CMK (cell line): Measurements from ENCODE around the gene PARVG.

Experiments used
- DNase-seq: peaks from one replicate; pipeline ENCODE4 v3.0.0-alpha.2; 2010; ENCODE audit warnings: low read depth

The PARVG gene

DNA sequence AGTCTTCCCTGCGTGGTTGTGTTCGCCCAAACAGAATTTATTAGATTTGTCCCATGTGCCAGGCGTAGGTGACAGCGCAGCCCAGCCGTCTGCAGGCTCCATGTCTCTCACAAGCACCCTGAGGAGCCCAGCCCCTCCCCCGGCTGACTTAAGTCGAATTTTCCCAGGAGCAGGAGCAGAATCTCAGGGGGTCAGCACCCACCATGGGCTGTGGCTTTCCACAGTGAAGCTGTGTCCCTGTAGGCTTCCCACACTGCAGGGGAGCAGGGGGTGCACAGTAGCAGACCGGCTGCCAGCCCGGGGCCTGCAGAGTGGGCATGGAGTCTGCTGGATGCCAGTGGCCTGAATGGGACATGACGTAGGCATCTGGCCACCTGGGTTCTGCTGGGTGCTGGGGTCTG is 16.0 kb downstream of the PARVG start:
- DNase-seq: no peak

DNA sequence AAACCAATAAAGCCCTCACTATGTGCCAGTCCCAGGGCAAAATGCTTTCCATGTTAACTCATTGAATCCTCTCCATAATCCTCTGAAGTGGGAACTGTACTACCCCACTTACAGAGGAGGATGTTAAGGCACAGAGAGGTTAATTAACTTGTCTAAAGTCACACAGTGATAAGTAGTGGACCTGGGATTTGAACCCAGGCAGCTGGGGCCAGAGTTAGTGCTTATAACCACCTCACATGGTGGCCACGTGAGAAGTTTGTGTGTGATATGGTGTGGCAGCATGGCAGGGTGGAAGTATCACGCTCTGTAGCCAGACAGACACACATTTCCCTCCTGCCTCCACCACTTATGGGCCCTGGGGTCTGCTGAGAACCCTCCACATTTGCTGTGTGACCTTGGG is 16.5 kb downstream of the PARVG start:
- DNase-seq: no peak

DNA sequence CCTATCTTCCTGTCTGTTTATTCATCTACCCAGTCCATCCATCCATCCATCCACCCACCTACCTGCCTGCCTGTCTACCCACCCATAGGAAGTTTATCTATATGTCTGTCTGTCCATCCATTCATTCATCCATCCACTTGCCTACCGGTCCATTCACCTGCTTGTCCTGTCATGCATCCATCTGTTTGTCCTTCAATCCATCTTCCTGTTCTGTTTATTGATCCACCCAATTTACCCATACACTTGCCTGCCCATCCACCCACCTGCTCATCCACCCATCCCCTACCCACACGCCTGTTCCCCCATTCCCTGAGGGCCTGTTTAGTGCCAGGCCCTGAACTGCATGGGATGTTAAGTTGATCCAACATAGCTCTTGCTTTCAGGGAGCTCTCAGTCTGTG is 18.4 kb downstream of the PARVG start:
- DNase-seq: no peak

DNA sequence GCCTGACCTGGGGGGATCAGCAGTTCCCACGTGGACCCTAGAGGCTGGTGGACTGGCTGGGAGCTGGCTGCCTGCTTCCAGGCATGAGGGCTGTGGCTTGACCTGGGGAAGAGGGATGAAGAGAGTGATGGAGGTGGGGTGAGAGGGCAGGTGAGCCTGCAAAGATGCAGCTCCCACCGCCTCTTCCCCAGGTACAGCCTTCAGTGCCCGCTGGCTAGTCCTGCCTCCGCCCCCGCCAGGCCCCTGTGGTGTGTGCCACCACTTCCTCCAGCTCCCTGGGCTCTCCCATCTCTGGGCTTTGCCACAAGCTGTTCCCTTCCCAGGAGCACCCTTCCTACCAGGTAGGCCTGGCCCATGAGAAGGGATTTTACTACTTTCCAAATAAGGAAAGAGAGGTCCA is 19.1 kb downstream of the PARVG start:
- DNase-seq: no peak

DNA sequence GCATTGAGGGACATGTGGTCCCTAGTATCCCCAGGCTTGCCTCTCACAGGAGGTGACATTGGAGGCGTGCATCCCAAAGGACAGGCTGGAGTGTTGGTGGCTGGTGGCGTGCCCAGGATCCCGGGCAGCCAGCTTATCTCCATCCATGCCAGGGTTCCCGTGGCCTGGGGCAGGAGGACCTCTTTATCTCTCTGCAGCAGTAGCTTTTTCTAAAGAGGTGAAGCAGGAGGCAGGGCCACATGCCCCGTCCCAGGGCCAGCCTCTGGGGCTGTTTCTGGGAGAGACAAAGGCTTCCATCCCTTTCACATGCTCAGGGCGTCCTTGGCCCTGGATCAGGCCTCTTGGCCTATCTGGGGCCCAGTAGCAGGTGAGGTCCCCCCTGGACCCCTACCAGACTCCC is 19.7 kb downstream of the PARVG start:
- no peak for DNase-seq

DNA sequence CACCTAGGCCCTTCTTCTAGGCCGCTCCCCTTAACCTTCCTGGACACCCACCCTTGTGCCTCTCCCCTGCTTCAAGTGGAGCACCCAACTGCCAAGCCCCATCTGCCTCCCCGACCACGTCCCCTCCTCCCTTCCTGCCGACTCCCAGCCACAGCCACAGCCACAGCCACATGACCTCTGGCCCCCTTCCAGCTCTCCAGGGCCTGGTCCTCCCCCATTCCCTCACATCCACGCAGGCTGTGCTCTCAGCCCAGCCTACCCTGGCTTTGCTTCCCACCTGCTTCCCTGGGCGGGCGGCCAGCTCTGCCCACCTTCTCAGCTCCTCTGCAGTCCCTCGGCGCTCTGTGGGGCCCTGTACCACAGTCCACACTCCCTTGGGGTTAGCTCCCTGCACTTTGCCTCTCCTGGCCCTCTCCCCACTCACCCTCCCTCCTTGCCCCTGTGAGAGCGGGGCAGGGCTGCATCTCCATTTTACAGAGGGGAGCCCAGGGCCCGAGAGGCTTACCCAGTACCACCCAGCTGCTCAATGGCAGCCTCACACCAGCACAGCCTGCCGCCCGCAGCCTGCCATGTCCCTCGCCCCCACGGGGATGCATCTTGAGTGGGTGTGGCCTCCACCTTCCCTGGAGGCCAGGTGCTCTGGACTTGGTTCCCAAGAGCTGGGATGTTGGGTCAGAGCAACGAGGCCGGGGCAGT is 20.3 kb downstream of the PARVG start:
- no peak for DNase-seq

DNA sequence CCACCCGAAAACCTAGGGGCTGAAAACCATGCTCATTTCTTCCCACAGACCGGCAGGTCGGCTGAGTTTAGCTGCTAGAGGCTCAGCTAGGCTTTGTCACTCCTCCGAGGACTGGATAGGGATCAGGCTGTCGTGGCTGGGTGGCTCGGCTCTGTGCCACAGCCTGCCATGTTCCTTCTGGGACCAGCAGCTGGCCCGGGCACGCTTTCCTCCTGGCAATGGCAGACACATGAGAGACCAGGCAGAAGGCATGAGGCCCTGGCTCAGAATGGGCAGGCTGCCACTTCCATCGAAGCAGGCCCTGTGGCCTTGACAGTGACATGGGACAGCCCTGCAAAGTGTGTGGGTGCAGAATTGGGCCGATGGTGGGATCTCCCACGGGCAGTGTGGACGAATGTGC is 20.9 kb downstream of the PARVG start:
- no peak for DNase-seq

DNA sequence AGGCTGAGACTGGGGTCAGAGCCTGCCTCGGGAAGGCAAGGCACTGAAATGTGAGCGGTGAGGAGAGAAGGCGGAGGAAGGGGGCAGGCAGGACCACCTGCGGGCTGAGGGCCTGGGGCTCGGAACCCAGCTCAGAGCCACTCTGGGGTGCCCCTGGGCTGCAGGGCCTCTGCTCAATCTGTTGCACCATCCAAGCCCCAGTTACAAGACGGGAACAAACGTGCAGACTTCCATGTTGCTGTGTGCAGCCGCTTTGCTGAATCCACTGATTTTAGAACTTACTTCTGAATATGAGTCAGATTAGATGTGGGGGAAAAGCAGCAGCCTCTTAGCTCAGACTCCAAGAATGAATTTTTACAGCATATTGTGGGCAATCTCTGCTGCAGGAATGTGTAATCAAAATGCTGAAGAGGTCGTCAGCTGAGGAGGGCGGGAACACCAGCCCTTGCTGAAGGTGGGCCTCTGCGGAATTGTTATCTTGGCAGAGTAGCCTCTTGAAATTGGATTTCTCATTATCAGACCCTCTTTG is 21.6 kb downstream of the PARVG start:
- no peak for DNase-seq

DNA sequence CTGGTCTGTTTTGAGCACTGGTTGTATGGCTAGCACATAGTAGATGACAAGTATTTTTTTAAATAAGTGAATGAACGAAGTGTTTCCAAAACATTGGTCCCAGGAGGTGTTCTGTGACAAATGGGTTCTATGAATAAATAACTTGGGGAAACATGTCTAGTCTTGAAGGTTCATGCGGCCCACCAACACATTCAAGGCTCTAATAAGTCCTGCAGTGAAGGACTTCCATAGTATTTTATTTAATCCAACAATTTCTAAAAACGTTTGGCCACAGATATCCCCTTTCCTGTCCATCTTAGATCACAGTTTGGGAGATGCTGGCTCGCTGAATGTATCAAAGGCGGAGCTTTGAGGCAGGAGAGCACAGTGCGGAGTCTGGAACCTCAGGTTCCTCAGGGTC is 22.5 kb downstream of the PARVG start:
- no peak for DNase-seq

DNA sequence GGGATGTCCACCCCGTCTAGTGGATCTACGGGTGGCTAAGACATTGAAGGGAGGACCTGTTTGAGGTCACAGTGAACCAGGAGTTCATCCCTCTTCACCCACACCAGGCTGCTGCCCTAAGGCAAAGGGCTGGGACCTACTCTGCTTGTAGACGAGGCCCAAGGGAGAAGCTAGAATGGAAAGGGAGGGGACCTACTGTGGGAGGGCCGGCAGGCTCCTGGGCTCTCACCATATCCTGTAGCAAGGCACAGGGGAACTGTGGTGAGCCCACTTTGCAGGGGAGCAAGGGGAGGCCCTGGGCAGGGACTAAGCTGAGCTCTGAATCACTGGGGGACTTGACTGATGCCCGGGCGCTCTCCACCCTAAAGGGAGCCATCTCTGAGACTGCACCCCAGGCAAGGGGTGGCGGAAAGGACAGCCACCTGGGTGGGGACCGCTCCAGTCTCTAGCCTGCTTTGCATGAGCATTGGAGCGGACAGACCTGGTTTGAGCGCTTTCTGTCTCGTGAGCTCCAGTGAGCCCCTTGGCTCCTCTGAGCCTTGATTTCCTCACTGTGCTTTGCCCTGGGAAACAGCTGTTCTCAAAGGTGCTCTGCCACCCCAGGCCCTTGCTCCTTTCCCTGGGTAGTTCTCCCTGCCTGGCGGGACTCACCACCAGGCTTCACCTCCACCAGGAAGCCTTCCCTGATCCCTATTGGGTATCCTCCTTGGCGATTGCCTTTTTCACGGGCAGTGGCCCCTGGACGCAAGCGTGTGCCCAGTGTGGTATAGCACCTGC is 24.2 kb downstream of the PARVG start:
- DNase-seq: no peak

DNA sequence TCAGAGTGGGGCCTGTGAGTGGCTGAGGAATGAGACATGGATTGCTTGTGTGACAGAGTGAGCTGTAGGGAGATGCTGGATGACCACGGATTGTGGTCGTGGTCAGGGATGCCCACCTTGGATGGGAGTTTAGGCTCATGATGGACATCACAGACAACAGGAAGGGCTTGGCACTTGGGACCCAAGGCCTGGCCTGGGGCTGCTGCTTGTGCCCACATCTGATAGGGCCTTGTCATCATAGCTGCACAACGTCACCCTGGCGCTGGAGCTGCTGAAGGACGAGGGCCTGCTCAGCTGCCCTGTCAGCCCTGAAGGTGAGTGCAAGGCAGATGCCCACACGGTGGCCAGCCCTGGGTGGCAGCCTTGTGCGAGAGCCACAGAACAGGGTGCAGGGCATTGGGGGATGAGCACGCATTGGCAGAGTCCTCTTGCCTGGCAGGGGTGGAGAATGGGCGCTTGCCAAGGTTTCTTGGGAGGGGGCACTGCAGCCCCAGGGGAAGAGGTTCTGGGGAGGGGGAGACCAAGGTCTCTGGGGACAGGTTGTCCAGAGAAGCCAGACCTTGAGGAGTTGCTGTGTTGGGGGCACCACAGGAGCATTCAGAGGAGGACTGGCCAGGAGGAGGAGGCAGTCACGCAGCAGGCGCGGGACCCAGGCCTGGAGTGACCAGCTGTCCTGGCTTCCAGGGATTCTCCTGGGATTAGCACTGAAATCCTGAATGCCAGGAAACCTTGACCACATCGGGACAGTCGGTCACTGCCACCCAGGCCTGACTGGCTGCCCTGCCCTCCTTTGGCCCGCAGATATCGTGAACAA is 25.0 kb downstream of the PARVG start:
- no peak for DNase-seq

DNA sequence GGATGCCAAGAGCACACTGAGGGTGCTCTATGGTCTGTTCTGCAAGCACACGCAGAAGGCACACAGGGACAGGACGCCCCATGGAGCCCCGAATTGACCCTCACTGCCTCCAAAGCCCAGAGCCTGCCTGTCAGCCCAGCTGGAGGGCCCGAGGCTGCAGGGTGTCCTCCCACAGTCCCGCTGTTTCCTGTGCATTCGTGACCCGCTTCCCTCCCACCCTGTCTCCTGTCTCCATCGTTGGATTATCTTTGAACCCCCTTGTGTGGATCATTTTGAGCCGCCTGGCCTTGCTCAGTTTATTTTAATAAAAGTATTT is 25.6 kb downstream of the PARVG start:
- no peak for DNase-seq

DNA sequence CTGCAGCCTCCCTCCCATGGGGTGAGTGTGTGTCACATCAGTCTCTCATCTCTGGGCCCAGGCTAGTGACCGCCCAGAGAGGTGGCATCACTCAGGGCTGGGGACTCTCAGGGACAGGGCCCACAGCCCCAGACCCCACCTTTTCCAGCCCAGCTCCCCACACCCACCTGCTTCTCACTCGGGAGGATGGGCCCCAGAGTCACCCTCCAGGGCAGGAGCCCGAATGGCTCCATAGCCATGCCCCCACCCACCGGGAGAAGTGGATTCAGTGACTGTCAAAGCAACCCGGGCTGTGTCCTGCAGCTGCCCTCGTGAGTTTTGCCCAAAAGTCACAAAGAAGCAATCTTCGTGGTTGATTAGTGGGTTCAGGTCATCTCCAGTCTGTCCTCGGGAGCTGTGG is 26.0 kb downstream of the PARVG start:
- DNase-seq: no peak

DNA sequence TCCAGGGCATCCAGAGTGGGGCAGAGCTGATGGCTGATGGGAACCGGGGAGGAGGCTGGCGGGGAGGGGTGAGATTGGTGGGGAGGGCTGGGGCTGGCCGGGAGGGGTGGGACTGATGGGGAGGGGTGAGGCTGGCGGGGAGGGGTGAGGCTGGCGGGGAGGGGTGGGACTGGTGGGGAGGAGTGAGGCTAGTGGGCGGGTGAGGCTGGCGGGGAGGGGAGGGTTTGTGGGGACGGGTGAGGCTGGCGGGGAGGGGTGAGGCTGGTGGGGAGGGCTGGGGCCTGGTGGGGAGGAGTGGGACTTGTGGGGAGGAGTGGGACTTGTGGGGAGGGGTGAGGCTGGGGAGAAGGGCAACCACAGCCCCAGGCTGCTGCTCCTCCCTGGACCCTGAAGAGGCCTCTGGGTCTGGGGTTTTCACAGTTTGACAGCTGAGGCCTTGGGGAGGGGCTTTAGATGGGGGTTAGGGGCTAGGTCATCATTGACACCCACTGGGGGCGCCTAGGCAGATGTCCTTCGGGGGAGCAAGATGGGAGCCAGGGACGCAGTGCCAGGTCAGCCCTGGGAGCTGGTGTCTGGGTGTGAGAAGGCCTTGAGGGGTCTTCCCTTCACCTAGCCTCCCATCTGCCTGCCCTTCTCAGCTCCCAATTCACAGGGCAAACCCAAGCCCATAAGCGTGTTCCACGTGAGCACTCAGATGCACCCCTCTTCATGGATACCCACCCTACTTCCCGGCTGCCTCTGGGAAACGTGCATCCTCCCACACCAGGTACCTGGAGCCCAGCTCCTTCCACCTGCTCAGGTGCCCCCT is 26.7 kb downstream of the PARVG start:
- DNase-seq: no peak

DNA sequence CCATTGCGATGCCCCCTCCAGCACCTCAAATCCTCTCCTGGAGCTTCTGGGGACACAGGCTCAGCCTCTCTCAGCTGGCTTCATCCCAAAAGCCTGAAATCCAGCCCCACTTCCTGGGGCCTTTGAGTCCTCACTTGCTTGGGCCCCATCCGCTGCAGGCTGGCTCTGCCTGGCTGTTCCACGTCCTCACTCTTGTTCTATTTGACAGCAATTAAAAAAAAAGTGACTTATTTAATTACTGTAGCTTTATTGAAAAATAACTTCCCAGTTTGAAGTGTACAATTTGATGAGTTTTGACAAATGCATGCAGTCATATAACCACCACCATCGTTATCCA is 27.2 kb downstream of the PARVG start:
- no peak for DNase-seq

DNA sequence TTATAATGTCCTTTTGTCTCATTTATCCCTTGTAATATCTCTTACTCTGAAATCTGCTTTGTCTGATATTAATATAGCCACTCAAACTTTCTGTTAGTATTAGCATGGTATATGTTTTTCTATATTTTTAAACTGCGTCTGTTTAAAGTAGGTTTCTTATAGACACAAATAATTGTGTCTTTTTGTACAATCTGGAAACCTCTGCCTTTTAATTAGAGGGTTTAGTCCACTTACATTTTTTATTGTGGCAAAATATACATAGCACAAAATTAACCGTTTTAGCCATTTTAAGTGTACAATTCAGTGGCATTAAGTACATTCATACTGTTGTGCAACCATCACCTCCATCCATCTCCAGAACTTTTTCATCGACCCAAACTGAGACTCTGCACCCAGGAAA is 28.6 kb downstream of the PARVG start:
- DNase-seq: no peak

DNA sequence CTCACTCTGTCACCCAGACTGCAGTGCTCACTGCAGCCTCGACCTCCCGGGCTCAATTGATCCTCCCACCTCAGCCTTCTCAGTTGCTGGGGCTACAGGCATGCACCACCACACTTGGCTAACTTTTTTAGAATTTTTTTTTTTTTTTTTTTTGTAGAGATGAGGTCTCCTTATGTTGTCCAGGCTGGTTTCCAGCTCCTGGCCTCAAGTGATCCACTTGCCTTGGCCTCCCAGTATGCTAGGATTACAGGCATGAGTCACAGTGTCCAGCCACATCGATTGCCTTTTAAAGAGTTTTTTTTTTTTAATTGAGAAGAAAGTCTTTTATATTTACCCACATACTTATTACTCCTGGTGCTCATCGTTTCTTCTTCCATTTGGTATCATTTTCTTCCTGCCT is 30.0 kb downstream of the PARVG start:
- DNase-seq: no peak

DNA sequence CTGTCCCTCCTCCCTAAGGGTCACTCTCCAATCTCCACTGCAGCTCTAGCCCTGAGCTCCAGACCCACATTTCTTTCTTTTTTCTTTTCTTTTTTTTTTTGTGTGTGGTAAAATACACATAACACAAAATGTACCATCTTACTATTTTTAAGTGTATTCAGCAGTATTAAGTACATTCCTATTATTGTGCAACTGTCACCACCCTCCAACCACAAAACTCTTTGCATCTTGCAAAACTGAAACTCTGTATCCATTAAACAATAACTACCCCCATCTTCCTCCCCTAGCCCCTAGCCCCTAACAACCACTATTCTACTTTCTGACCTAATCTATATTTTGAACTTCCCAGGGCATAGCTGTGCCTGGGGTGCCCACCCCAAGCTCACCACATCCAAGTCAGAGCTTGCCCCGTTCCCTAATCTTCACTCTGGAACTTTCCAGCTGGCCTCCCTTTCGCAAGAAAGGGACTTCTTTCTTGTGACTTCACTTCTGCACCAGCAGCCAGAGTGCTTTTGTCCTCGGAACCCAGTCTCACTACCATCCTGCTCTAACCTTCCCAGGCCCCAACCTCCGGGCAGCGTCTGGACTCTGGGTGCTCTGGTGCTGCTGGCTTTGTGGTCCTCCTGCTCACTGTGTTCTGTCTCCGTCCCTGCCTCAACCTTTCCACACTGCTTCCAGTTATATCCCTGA is 30.7 kb downstream of the PARVG start:
- DNase-seq: no peak

DNA sequence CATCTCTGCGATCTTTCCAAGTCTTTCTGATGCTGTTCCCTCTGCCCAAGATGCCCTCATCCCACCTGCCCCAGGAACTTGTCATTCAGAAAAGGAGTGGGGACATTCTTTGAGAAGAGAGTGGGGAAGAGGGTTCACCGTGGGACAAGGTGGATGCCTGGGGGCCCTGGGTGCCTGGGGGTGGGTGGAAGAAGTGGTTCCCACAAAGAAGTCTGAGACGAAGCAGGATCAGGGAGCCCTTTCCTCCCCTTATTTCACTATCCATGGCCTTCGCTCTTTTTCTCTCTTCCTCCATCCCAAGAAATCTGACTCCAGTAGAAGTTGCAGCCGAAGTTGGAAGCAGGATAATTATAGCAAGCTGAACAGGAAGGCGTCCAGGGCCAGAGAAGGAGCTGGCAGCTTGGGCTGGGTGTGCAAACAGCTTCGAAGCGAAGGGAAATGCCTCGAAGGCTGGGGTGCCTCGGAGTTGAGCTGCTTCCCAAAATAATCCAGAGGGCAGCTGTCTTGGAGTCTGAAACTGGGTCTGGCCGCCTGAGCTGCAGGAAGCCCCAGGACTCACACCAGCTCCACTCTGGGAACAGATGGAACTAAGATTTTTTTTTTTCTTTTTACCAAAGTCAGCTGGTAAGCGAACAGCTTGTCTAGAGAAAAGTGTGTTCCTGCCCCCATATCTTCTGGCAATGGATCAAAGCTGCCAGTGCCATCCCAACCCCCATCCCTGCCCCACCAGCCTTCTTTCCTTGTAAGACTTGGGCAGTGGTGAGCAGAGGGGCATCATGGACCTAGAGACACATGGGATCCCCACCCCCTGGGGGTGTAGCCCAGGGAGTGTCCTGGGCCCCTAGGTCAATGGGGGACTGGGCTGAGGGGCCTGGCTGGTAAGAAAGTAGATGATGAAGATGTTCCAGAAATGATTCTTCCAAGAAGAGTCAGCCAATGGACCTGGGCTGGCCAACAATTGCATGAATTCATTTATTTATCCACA is 31.5 kb downstream of the PARVG start:
- no peak for DNase-seq

DNA sequence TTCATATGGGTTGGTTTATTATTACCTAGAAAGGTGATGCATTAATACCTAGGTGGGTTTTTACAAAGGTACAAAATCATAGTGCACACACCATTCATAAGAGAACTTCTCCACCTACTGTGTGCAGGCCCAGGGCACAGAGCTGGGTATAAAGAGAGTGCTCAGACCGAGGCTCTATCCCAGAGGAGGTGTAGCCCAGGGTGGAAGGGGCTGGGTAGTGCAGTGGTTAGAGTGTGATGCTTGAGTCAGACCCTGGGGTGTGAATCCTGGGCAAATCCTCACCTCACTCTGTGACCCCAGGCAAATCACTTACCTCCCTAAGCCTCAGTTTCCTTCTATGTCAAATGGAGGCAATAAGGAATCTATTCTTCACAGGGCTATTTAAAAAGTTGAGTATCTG is 32.2 kb downstream of the PARVG start:
- no peak for DNase-seq
